ENCODE data around the gene ANKRD17. TPM values are rescaled to one million over a fixed set of nuclear protein-coding genes. Genes with fewer than 3 reads are reported as not detected.
A peak's percentile ranks its signal among the peaks of the same experiment; 100 is the strongest.

ANKRD17 gene
- total RNA-seq, 1 experiment from 2014 or later, result 54.6 TPM

GRCh38 chr4:73275318-73275654 lies 16.7 kb upstream of the ANKRD17 start:
- BruUV-seq (replicated peaks), result no TSS peak
- intact Hi-C loops (cut with micrococcal nuclease; ENCODE audit: unreplicated experiment), result no loop called here
- DNase-seq, result no peak
- Mint-ChIP-seq H3K36me3 (ENCODE audit: insufficient read depth, unreplicated experiment) (no peaks in the 10 kb centered on the region), H3K4me1 (ENCODE audit: low read depth, unreplicated experiment) (peaks cover 25% of the 10 kb centered on the region), H3K9me3 (ENCODE audit: low read depth, unreplicated experiment) (no peaks in the 10 kb centered on the region), H3K4me3 (ENCODE audit: low read depth, unreplicated experiment) (no peak overlapping the region), H3K27ac (ENCODE audit: unreplicated experiment) (no peak overlapping the region), H3K27me3 (ENCODE audit: unreplicated experiment) (no peaks in the 10 kb centered on the region)
- CTCF ChIA-PET, result interaction anchor here (0.6 kb wide), 2 partner anchors 31 to 1520 kb away, joined by 3 to 7 read pairs; no protein-coding TSS in a partner anchor
- no peak for TF ChIP-seq CTCF (IDR thresholded peaks at IDR 0.05; ENCODE audit: unreplicated experiment)

GRCh38 chr4:73272816-73273215 lies 14.2 kb upstream of the ANKRD17 start:
- no peak overlapping the region for H3K27ac Mint-ChIP-seq (ENCODE audit: unreplicated experiment)
- H3K9me3 Mint-ChIP-seq (ENCODE audit: low read depth, unreplicated experiment), result no peaks in the 10 kb centered on the region
- CTCF ChIA-PET, result no interaction called here
- peaks cover 25% of the 10 kb centered on the region for H3K4me1 Mint-ChIP-seq (ENCODE audit: low read depth, unreplicated experiment)
- intact Hi-C loops (cut with micrococcal nuclease; ENCODE audit: unreplicated experiment), result no loop called here
- no peak overlapping the region for H3K4me3 Mint-ChIP-seq (ENCODE audit: low read depth, unreplicated experiment)
- H3K36me3 Mint-ChIP-seq (ENCODE audit: insufficient read depth, unreplicated experiment), result no peaks in the 10 kb centered on the region
- no peak for TF ChIP-seq CTCF (IDR thresholded peaks at IDR 0.05; ENCODE audit: unreplicated experiment)
- BruUV-seq (replicated peaks), result no TSS peak
- no peak for DNase-seq
- no peaks in the 10 kb centered on the region for H3K27me3 Mint-ChIP-seq (ENCODE audit: unreplicated experiment)

GRCh38 chr4:73267050-73267449 lies 8.5 kb upstream of the ANKRD17 start:
- no peak for DNase-seq
- TF ChIP-seq CTCF (IDR thresholded peaks at IDR 0.05; ENCODE audit: unreplicated experiment), result no peak
- no peaks in the 10 kb centered on the region for H3K4me1 Mint-ChIP-seq (ENCODE audit: low read depth, unreplicated experiment)

GRCh38 chr4:73259571-73260090 lies 1.0 kb upstream of the ANKRD17 start:
- intact Hi-C loops (cut with micrococcal nuclease; ENCODE audit: unreplicated experiment), result loop anchor here (5.0 kb wide), 1 partner anchor 127 kb away; no protein-coding TSS in a partner anchor
- Mint-ChIP-seq H3K27me3 (ENCODE audit: unreplicated experiment) (no peaks in the 10 kb centered on the region), H3K4me3 (ENCODE audit: low read depth, unreplicated experiment) (peak overlapping the region; percentile 97), H3K36me3 (ENCODE audit: insufficient read depth, unreplicated experiment) (peaks cover 43% of the 10 kb centered on the region), H3K9me3 (ENCODE audit: low read depth, unreplicated experiment) (no peaks in the 10 kb centered on the region), H3K4me1 (ENCODE audit: low read depth, unreplicated experiment) (peaks cover 8% of the 10 kb centered on the region), H3K27ac (ENCODE audit: unreplicated experiment) (peak overlapping the region; percentile 98)
- TF ChIP-seq CTCF (IDR thresholded peaks at IDR 0.05; ENCODE audit: unreplicated experiment), result no peak
- DNase-seq, result no peak
- BruUV-seq (replicated peaks), result TSS peak; percentile 66
- CTCF ChIA-PET, result interaction anchor here (0.6 kb wide), 2 partner anchors 10 to 19 kb away, joined by 3 to 8 read pairs; no protein-coding TSS in a partner anchor

More at GRCh38 chr4:73267050-73267449, 8.5 kb upstream of the ANKRD17 start:
- CTCF ChIA-PET, result no interaction called here
- H3K27me3 Mint-ChIP-seq (ENCODE audit: unreplicated experiment), result no peaks in the 10 kb centered on the region
- no peak overlapping the region for H3K4me3 Mint-ChIP-seq (ENCODE audit: low read depth, unreplicated experiment)
- H3K9me3 Mint-ChIP-seq (ENCODE audit: low read depth, unreplicated experiment), result no peaks in the 10 kb centered on the region
- no TSS peak for BruUV-seq (replicated peaks)
- intact Hi-C loops (cut with micrococcal nuclease; ENCODE audit: unreplicated experiment), result no loop called here
- H3K27ac Mint-ChIP-seq (ENCODE audit: unreplicated experiment), result no peak overlapping the region
- H3K36me3 Mint-ChIP-seq (ENCODE audit: insufficient read depth, unreplicated experiment), result no peaks in the 10 kb centered on the region
